Smooth muscle cell (in vitro differentiated cells): Measurements from ENCODE around the gene ADGRA3. TPM values are rescaled to one million over a fixed set of nuclear protein-coding genes. Genes with fewer than 3 reads are reported as not detected.

Experiments
- DNase-seq: peaks from one replicate; lab custom pipeline; 2025; ENCODE audit not compliant: unreplicated experiment; lab: John Stamatoyannopoulos, UW
- H2AFZ ChIP-seq: fragments of 200-600 bp; sonication (generic); 2 replicates; pipeline ENCODE4 v1.6.0; 2016; ENCODE audit warnings: antibody characterized with exemption, low read depth, mild to moderate bottlenecking
- H3F3A ChIP-seq: fragments of 200-600 bp; sonication (generic); 2 replicates; pipeline ENCODE4 v1.6.0; 2017; ENCODE audit warnings: antibody characterized with exemption, low read depth
- H3K27ac ChIP-seq: fragments of 200-600 bp; sonication (generic); 2 replicates; pipeline ENCODE4 v1.5.1; 2016; ENCODE audit warnings: low read depth, mild to moderate bottlenecking
- H3K27me3 ChIP-seq: fragments of 200-600 bp; sonication (generic); 2 replicates; pipeline ENCODE4 v1.6.1; 2016; ENCODE audit warnings: low read depth, mild to moderate bottlenecking
- H3K36me3 ChIP-seq: fragments of 200-600 bp; sonication (generic); 2 replicates; pipeline ENCODE4 v1.5.1; 2016; ENCODE audit warnings: low read depth
- H3K4me1 ChIP-seq: fragments of 200-600 bp; sonication (generic); 2 replicates; pipeline ENCODE4 v1.5.1; 2016; ENCODE audit warnings: low read depth
- H3K4me2 ChIP-seq: fragments of 200-600 bp; sonication (generic); 2 replicates; pipeline ENCODE4 v1.6.0; 2016; ENCODE audit warnings: mild to moderate bottlenecking
- H3K4me3 ChIP-seq: fragments of 200-600 bp; sonication (generic); 2 replicates; pipeline ENCODE4 v1.5.1; 2016; ENCODE audit warnings: mild to moderate bottlenecking
- H3K79me2 ChIP-seq: fragments of 200-600 bp; sonication (generic); 2 replicates; pipeline ENCODE4 v1.6.0; 2016; ENCODE audit warnings: low read depth, mild to moderate bottlenecking
- H3K9ac ChIP-seq: fragments of 200-600 bp; sonication (generic); 2 replicates; pipeline ENCODE4 v1.6.0; 2016; ENCODE audit warnings: low read depth
- H3K9me3 ChIP-seq: fragments of 200-600 bp; sonication (generic); replicated peaks from 2 replicates; pipeline ENCODE4 v1.5.1; 2016; ENCODE audit warnings: low read depth
- H4K20me1 ChIP-seq: fragments of 200-600 bp; sonication (generic); 2 replicates; pipeline ENCODE4 v1.6.0; 2016; ENCODE audit warnings: low read depth
- WGBS: methylation state at CpG from one replicate; pipeline ENCODE4 v1.1.7; 2016; ENCODE audit warnings: low lambda C conversion rate; 5-methylcytosine and 5-hydroxymethylcytosine counted together
- polyA plus RNA-seq: library from polyadenylated mRNA; unstranded; fragments of >200 nt; fragmentation: Nextera tagmentation; extraction: Ambion mirVana; gene quantifications from 2 replicates; pipeline ENCODE4 v1.2.1, GENCODE V29; 2016
- total RNA-seq: library from RNA; depleted of rRNA; stranded (reverse); fragments of >200 nt; gene quantifications from 2 replicates; pipeline ENCODE4 v1.2.3, GENCODE V29; 2014
- TF ChIP-seq, protein P1 (sequence below): fragments of 200-600 bp; sonication (generic); IDR thresholded peaks from 2 replicates; pipeline ENCODE4 v1.5.1; 2017; ENCODE audit warnings: borderline replicate concordance, mild to moderate bottlenecking, antibody characterized with exemption; ENCODE audit not compliant: insufficient read depth, poor library complexity, severe bottlenecking

ADGRA3 gene
- total and polyA plus RNA-seq, 2 experiments from 2014 or later, result 24.4 to 54.8 TPM

DNA sequence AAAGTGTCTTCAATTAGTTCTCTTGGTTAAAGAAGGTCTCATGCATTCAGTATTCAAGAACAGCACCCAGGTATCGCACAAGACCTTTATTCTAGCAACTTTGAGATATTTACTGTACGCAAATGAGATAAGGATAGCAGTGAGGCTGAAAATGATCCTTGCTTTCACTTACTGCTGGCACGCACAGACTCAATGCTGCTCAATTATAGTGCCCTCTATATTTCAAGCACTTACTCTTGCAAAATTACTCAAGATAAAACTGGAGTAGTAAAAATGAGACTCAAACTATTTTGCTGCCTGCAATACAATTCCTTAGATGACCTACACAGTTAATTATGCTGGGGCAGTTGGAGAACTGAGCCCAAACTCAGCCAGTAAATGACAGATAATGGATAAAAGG, 60.9 kb downstream of the ADGRA3 start:
- no peak overlapping the region for H3K9ac ChIP-seq
- H3K4me3 ChIP-seq, result no peak overlapping the region
- 89% methylated on average over 3 of the region's 3 CpGs for WGBS
- H2AFZ ChIP-seq, result no peak overlapping the region
- H3F3A ChIP-seq, result no peaks in the 10 kb centered on the region
- H3K79me2 ChIP-seq, result no peaks in the 10 kb centered on the region
- H4K20me1 ChIP-seq, result peaks cover 8% of the 10 kb centered on the region
- H3K36me3 ChIP-seq, result no peaks in the 10 kb centered on the region
- no peaks in the 10 kb centered on the region for H3K9me3 ChIP-seq
- TF ChIP-seq, protein P1, sequence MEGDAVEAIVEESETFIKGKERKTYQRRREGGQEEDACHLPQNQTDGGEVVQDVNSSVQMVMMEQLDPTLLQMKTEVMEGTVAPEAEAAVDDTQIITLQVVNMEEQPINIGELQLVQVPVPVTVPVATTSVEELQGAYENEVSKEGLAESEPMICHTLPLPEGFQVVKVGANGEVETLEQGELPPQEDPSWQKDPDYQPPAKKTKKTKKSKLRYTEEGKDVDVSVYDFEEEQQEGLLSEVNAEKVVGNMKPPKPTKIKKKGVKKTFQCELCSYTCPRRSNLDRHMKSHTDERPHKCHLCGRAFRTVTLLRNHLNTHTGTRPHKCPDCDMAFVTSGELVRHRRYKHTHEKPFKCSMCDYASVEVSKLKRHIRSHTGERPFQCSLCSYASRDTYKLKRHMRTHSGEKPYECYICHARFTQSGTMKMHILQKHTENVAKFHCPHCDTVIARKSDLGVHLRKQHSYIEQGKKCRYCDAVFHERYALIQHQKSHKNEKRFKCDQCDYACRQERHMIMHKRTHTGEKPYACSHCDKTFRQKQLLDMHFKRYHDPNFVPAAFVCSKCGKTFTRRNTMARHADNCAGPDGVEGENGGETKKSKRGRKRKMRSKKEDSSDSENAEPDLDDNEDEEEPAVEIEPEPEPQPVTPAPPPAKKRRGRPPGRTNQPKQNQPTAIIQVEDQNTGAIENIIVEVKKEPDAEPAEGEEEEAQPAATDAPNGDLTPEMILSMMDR, result no peak
- H3K27ac ChIP-seq, result no peak overlapping the region
- no peaks in the 10 kb centered on the region for H3K27me3 ChIP-seq
- H3K4me1 ChIP-seq, result no peaks in the 10 kb centered on the region
- H3K4me2 ChIP-seq, result no peak overlapping the region
- DNase-seq, result no peak

DNA sequence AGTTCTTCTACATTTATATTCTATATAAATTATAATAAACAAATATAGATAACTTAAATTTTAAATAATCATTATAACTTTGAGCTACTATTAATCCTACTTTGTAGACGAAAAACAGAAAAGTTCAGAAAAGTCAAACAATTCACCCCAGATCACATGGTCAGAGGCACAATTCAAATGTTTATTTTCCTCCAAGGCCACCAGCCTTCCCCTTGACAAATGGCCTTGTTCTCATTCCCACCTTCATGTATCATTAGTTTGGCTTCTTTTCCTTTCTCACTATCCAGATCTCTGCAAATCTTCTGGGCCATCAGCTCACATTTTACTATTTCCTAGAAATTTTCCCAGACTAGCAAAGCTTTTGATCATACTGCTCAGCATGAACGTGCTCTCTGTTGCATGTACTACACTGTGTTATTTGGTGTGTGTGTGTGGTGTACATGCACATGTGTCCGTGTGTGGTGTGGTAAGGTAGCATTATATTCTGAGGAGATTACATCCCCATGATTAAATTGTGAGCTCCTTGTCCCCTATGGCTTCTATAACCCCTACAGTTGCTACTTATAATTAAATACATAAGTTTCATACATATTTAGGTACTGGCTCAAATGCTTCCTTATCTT, 61.5 kb downstream of the ADGRA3 start:
- WGBS, result 92% methylated on average over 3 of the region's 3 CpGs
- H3K36me3 ChIP-seq, result no peaks in the 10 kb centered on the region
- H4K20me1 ChIP-seq, result peaks cover 8% of the 10 kb centered on the region
- H3K4me1 ChIP-seq, result no peaks in the 10 kb centered on the region
- H3K9me3 ChIP-seq, result no peaks in the 10 kb centered on the region
- no peak overlapping the region for H3K27ac ChIP-seq
- no peaks in the 10 kb centered on the region for H3K79me2 ChIP-seq
- H3K9ac ChIP-seq, result no peak overlapping the region
- DNase-seq, result no peak
- no peaks in the 10 kb centered on the region for H3F3A ChIP-seq
- H2AFZ ChIP-seq, result no peak overlapping the region
- TF ChIP-seq, protein P1, result no peak
- no peak overlapping the region for H3K4me2 ChIP-seq
- no peaks in the 10 kb centered on the region for H3K27me3 ChIP-seq
- H3K4me3 ChIP-seq, result no peak overlapping the region

DNA sequence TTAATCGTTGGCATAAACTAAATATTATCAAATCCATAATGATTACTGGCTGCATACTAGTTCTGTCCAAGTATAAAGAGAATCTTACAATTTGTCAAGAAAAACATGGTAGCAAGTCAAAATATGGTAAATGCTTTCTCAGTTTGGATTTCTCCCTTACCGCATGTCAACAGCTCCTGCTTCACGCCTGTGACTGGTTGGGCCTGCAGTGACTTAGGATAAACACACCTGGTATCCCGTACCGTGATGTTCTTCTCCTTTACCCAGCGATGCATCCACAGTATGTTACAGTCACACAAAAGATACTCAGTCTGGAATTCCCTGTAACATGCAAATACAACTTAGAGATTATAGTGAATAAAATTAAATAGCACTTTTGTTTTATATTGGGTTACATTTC, 71.1 kb downstream of the ADGRA3 start:
- TF ChIP-seq, protein P1, result no peak
- H3K79me2 ChIP-seq, result no peaks in the 10 kb centered on the region
- H3K9ac ChIP-seq, result no peak overlapping the region
- no peaks in the 10 kb centered on the region for H3K9me3 ChIP-seq
- no peak overlapping the region for H3K4me3 ChIP-seq
- no peaks in the 10 kb centered on the region for H3K36me3 ChIP-seq
- H3K27ac ChIP-seq, result no peak overlapping the region
- no peak overlapping the region for H3K4me2 ChIP-seq
- no peaks in the 10 kb centered on the region for H3F3A ChIP-seq
- WGBS, result 98% methylated on average over 6 of the region's 6 CpGs
- no peaks in the 10 kb centered on the region for H4K20me1 ChIP-seq
- DNase-seq, result no peak
- no peak overlapping the region for H2AFZ ChIP-seq
- H3K4me1 ChIP-seq, result no peaks in the 10 kb centered on the region
- no peaks in the 10 kb centered on the region for H3K27me3 ChIP-seq

DNA sequence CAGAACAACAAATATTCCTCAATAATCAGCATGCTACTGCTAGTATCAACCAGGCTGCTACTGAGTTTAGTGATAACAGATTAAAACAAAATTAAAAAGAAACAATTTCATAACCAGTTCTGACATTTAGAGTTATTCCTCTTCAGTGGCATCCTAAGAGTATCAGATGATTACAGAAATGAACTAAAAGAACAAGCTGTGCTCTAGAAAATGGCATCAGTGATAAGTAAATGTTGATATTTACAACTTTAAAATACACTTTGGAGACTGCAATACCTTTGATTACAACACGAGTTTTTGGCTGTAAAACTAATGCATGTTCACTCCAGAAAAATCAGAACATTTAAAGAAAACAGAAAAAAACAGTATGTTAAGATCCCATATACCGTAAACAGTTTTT, 72.9 kb downstream of the ADGRA3 start:
- no peaks in the 10 kb centered on the region for H3K27me3 ChIP-seq
- no peak overlapping the region for H2AFZ ChIP-seq
- no peak overlapping the region for H3K9ac ChIP-seq
- H3K36me3 ChIP-seq, result no peaks in the 10 kb centered on the region
- no peak for DNase-seq
- TF ChIP-seq, protein P1, result no peak
- H3K9me3 ChIP-seq, result no peaks in the 10 kb centered on the region
- no peaks in the 10 kb centered on the region for H3F3A ChIP-seq
- no peak overlapping the region for H3K4me2 ChIP-seq
- H3K4me3 ChIP-seq, result no peak overlapping the region
- H3K79me2 ChIP-seq, result no peaks in the 10 kb centered on the region
- 95% methylated on average over 2 of the region's 2 CpGs for WGBS
- H4K20me1 ChIP-seq, result no peaks in the 10 kb centered on the region
- H3K27ac ChIP-seq, result no peak overlapping the region
- H3K4me1 ChIP-seq, result no peaks in the 10 kb centered on the region
